ENCODE measurements around the gene ACP6.
"Not testable (repeated sequence)": the region's sequence is repeated elsewhere in the genome, so short reads cannot be mapped to it uniquely, and the experiment has no call there.

ACP6 gene

DNA sequence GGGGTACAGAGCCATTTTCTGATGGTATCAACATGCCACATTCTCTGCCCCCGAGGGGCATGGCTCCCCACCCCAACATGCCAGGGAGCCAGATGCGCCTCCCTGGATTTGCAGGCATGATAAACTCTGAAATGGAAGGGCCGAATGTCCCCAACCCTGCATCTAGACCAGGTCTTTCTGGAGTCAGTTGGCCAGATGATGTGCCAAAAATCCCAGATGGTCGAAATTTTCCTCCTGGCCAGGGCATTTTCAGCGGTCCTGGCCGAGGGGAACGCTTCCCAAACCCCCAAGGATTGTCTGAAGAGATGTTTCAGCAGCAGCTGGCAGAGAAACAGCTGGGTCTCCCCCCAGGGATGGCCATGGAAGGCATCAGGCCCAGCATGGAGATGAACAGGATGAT lies 50.6 kb downstream of the ACP6 start:
- no peak for DNase-seq (ENCODE audit: low spot score)

DNA sequence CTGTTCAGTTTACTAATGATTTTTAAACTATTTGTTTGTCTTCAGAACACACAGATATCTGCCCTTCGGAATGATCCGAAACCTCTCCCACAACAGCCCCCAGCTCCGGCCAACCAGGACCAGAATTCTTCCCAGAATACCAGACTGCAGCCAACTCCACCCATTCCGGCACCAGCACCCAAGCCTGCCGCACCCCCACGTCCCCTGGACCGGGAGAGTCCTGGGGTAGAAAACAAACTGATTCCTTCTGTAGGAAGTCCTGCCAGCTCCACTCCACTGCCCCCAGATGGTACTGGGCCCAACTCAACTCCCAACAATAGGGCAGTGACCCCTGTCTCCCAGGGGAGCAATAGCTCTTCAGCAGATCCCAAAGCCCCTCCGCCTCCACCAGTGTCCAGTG lies 51.6 kb downstream of the ACP6 start:
- no peak for DNase-seq (ENCODE audit: low spot score)

DNA sequence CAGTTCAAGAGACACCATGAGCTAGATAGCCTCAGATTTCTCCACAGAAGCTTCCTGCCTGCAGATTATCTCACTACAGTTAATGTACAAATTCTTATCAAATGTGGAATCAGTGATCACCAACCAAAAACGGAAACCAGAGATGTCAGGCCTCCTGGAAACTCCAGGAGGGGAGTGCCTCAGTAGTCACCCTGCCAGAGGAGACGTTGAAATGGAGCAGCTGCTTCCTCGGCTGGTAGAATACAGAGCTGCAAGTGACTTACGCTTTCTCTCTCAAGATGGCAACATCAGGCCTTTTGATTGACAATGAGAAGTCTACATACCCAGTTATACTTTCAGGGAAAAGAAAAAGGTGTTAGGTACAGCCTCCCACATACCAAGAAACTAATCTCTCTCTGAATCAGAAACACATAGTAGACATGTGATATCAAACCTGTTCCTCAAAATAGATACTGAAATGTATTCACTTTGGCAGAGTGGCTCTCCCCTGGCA lies 52.2 kb downstream of the ACP6 start:
- peak; percentile 64 for DNase-seq (ENCODE audit: low spot score)

DNA sequence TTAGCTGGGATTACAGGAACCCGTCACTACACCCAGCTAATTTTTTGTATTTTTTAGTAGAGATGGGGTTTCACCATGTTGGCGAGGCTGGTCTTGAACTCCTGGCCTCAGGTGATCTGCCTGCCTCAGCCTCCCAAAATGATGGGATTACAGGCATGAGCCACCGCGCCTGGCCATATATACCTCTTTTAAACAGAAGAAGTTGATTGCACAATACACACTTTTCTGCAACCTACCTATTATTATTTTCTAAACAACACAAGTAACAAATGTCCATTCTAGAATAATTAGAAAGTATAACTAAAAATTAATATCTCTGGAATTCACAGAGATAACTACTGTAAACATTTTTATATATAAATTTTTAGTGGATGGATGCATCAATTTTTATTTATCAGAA lies 55.4 kb downstream of the ACP6 start:
- not testable (repeated sequence) for DNase-seq (ENCODE audit: low spot score)

DNA sequence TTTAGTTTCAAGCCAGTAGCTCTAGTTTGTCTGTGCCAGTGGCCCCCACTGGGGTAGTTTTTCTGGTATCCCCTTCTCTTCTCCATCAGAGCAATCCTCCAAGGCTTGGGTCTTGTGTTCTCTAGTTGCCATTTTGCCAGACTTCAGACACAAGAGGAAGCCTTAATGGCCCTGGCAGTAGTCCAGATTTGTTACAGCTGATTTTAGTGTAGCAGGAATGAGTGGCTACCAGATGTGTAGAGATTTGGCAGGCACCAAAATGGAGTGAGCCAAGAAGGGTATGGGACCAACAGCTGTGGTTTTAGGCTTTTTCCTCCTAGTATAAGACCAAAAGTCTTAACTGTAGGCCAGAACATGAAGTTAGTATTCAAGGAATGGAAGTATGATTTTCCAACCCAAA lies 56.8 kb downstream of the ACP6 start:
- DNase-seq (ENCODE audit: low spot score), result no peak

DNA sequence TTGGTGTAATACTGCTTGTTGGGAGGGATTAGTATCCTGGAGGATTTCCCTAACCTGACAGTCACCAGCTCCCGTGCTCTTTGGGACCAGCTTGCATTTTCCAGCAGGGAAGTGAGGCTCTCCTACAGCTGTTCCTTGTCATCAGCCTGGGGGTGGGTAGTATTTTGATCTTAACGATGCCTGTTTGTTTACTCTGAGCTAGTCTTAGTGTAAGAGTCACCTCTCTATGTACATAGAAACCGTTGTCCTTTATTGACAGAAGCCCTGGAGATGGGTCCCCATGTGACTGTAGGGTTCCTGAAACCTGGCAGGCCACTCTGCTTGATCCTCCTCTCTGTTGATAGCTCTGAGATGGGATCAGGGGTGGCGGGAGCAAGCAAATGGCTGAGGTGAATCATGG lies 58.0 kb downstream of the ACP6 start:
- DNase-seq (ENCODE audit: low spot score), result no peak

DNA sequence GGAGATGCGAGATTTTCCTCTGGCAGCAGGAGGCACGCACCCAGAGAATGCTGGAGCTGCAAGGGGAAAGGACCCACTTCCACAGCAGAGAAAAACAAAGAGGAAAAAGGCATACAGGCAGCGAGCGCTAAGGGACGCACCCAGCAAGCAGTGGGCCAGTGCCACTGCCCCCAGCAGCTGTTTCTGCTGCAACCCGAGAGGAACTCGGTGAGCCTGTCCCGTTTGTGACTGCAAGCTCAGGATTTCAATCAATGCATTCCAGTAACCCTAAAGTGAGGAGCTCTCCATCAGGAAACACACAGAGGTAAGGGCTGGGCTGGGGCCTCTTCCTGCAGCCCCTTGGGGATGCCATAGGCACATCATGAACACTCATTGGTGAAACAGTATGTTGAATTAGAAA lies 58.7 kb downstream of the ACP6 start:
- no peak for DNase-seq (ENCODE audit: low spot score)

DNA sequence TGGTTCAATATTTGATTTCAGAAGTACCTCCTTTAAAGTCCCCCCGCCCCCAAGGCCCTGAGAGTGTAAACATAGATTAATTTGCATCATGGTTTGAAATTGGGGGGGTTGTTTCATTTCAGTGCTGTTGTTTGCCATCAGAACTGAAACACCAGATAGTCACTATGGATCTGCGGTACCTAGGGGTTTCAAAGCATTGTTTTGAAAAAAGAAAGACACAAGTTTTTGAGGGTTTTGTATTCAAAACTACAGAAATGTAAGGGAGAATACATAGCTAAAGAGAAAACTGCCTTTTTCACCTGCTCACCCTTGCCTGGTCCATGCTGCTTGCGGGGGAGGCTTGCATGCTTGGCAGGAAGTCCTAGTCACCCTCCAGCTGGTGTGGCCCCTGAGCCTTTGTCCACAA lies 59.3 kb downstream of the ACP6 start:
- no peak for DNase-seq (ENCODE audit: low spot score)

DNA sequence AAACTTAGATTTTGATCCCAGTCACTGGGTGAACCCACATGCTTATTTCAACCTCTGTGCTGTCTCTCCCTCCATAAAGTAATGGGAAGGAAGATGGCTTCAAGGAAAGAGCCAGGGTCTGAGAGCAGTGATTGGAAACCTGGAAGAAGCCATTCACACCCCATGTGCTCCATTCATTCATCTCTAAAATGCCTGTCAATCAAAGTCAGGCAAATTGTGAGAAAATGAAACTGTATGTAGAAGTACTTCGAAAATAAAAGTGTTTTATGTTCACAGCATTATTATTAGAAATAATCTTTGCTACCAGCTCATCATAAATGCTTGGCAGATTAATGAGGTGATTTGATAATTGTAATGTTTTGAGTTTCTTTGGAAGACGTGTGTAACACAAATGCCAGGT lies 61.0 kb downstream of the ACP6 start:
- DNase-seq (ENCODE audit: low spot score), result no peak

DNA sequence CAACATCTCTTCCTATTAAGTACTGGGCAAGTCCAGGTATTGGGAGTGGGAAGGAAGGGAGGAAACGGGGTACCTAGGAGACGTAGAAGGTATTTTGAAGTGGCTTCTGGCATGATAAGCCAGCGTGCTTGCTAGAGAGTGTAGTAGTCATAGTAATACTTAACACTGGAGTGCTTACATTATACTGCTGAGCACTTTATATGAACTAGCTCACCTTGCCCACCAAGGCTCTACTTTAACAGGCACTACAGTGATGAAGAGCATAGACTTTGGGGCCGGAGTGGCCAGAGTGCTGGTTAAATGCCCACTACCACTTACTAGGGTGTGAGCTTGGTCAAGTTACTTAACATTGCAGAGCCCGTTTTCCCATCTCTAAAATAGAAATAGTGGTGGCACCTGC lies 61.7 kb downstream of the ACP6 start:
- DNase-seq (ENCODE audit: low spot score), result no peak

DNA sequence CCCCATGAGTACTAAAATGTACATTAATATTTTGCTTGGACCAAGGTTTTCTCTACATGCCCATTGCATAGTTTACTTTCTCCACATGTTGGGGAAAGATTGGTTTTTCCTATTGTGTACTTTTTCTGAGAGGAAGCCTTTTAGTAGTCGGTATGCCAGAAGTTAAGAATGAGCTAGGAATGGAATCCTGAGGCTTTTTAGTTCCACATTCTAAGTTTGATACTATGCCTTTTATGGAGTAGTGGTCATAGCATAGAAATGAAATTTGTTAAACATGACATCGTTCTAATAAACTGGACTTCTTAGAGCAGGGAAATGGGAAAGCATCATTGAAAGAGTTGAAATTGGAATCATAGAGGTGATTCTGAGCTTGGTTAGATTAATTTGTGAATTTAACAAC lies 64.7 kb downstream of the ACP6 start:
- DNase-seq (ENCODE audit: low spot score), result no peak

DNA sequence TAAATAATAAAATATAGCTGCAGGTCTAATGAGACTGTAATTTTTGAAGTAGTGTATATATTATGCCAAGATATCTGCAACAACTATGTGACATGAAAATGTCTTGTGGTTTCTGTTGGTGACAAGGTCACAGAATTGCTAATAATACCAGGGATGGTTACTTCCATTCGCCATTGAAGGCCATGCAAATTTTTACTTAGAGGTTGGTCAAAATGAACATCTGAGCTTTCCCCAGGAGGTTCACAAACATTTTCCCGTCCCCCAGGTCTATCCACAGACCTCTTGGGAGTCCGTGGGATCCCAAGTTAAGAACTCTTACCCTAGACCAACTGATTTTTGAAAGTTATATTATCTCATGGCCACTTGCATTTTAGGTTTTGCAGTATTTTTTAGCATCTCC lies 66.3 kb downstream of the ACP6 start:
- no peak for DNase-seq (ENCODE audit: low spot score)

DNA sequence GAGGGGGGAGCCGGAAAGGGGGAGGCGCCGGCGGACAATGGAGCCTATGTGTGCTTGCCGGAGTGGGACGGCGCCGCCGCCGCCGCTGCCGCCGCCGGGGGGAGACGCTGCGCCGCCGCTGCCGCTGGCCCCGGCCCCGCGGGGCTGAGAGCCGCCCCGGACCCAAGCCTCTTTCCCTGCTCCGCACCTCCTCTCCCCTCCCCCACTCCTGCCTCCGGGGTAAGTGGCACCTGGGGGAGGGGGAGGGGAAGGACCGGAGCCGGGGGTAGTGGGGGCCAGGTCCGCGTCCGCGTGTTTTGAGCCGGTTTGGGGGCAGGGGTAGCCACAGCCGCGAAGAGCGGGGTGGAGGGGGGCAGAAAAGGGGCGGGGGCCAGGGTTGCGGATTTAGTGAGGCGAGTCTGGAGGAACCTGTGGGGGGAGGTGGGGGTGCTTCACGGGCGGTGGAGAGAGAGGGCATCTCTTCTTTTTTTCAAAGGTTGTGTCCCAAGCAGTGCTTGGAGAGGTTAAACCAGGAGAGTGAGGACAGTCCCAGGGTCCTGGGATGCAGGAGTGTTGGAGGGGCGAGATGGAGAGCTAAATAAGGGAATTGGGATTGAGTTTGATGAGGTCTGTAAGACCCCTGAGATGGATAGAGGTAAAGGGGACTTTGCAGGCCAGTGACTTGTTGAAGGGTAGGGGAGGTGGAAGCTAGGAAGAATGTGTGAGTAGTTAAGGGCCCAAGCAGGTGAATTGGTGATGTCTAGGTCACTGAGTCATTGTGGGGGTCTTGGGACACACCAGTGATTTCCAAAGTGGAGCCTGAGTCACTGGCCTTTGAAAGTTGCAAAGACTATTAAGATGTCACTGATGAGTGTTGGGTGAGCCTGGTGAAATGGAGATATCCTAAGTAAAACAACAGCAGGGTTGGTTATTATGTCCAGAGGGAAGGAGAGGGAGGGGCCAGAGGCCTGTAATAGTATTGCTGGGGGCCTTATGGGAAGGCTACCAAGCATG lies 69.9 kb downstream of the ACP6 start:
- DNase-seq (ENCODE audit: low spot score), result peak; percentile 17

DNA sequence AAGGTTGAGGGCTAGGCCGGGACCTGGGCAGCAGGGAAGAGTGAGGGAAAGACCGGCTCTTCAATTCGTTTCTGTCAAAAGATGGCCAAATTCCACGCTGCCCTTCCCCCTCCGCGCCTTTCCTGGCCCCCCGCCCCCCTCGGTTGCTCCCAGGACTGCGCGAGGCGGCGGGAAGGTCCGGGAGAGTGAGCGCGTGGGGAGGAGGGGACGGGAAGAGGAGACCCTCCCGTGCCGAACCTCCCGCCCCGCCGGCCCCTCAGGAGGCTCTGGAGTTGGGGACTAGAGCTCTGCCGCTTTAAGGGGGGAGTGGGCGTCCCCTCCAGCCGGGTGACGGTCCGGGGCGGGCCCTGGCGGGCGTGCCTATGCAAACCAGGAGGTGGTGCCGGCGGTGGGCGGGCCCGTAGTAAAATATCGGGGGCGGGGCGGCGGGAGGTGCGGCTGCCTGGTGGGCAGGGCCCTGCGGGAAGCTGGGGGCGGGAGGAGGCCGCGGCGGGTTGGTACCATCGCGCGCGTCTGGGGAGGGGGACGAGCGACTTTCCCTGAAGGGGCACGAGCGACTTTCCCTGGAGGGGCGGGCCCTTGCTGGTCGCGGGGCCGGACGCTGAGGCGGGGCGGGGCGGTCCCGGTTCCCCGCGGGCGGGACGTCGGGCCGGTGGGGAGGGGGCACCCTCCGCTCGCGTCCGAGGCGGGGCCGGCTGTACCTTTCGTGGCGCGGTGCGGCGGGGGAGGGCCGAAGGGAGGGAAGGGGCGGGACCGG lies 70.8 kb downstream of the ACP6 start:
- peak; percentile 94 for DNase-seq (ENCODE audit: low spot score)

DNA sequence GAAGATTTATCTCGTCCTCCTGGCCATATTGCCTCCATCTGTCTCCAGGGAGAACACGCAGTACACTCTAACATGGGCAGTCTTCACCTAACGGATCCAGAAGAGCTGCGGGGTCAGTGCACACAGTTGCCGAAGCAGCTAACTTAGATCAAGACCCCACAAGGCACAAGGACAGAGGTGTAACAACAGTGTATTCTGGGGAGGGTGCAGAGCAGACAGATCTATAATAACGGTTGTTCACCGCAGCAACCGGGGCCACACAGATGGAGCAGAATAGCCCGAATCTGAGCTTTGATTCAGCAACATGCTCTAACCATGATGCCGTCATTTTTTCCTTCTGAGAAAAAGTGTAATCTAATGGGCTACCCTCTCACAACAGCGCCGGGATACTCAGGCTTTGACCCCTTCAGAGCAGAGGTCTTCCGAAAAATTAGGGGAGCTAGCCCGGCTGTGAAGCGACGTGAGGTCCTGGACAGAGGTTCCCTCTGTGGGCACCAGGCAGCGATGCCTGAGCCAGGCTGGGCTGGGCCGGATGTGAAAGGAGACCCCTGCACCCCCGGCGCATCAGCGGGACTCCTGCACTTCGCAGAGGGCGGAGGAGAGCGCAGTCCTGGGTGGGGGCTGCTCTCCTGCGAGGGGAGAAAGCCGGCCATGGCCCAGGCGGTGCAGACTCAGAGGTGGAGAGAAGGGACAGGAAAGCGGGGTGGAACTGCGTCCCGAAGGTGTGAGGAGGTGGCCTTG lies 71.5 kb downstream of the ACP6 start:
- peak; percentile 6 for DNase-seq (ENCODE audit: low spot score)

DNA sequence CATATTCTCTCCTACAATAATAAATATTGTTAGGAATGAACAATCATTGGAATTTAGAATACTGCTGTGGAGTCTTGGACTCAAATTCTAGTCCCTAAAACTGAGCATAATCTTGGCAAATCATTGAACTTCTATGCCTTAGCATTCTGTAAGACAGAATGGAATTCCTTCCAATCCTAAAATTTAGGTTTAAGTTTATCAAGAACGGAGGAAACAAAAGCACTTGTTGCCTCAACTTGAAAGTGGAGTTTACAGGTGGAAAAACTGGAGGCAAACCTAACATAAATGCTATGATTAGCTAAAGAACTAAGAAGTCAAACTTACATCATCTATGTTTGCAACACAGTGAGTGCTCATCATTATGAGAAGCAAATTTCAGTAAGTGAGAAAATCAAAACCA lies 73.3 kb downstream of the ACP6 start:
- DNase-seq (ENCODE audit: low spot score), result no peak
